SK-N-SH (cell line): ENCODE results near the gene CEP57L1. TPM values are rescaled to one million over a fixed set of nuclear protein-coding genes. Genes with fewer than 3 reads are reported as not detected.

Source experiments
- CTCF ChIA-PET: fragments of 300-600, 350-600 bp; formaldehyde crosslinking; extraction: SDS; loops from one replicate; lab custom pipeline; 2021; lab: Yijun Ruan, JAX
- POLR2A ChIA-PET: fragments of 350-600 bp; sonication (Branson Sonifier 250); formaldehyde crosslinking; extraction: SDS; loops from one replicate; lab custom pipeline; 2020; ENCODE audit warnings: antibody characterized with exemption, inconsistent platforms; lab: Yijun Ruan, JAX
- DNase-seq: peaks from one replicate; pipeline ENCODE4 v3.0.0; 2012
- H2AFZ ChIP-seq: fragments of 200-600 bp; sonication (generic); 2 replicates; pipeline ENCODE4 v1.8.1; 2016; ENCODE audit warnings: antibody characterized with exemption, mild to moderate bottlenecking, low read depth
- H3F3A ChIP-seq: fragments of 200-600 bp; sonication (generic); replicated peaks from 2 replicates; pipeline ENCODE3; 2016; ENCODE audit warnings: antibody characterized with exemption, mild to moderate bottlenecking; ENCODE audit not compliant: insufficient read depth
- H3K27ac ChIP-seq, 2 experiments: fragments of 200-500 bp in 1 of 2; fragments of 200-600 bp in 1 of 2; sonication (Bioruptor generic) in 1 of 2; sonication (generic), shearing (Covaris generic) in 1 of 2; 2 replicates each; pipeline versions ENCODE4 v1.5.1 to v1.6.1; 2014 to 2016; ENCODE audit warnings: low read depth in 2 of 2, inconsistent platforms in 1 of 2, low read length in 1 of 2, mild to moderate bottlenecking in 1 of 2, mixed read lengths in 1 of 2
- H3K27me3 ChIP-seq: fragments of 200-600 bp; sonication (generic), shearing (Covaris generic); 2 replicates; pipeline ENCODE4 v1.6.1; 2016; ENCODE audit warnings: mixed run types; ENCODE audit not compliant: insufficient read depth
- H3K36me3 ChIP-seq, 2 experiments: fragments of 200-500 bp in 1 of 2; fragments of 200-600 bp in 1 of 2; sonication (Bioruptor generic) in 1 of 2; sonication (generic) in 1 of 2; replicated peaks in 1 of 2; 2 replicates each; pipeline versions ENCODE3 to v1.5.1; 2014 to 2016; ENCODE audit warnings: low read length in 1 of 2, mild to moderate bottlenecking in 1 of 2; ENCODE audit not compliant: insufficient read depth in 2 of 2, control insufficient read depth in 1 of 2
- H3K4me1 ChIP-seq, 2 experiments: fragments of 200-500 bp in 1 of 2; fragments of 200-600 bp in 1 of 2; sonication (Bioruptor generic) in 1 of 2; sonication (generic), shearing (Covaris generic) in 1 of 2; 2 replicates each; pipeline versions ENCODE4 v1.5.1 to v1.6.1; 2014 to 2016; ENCODE audit warnings: low read depth in 1 of 2, low read length in 1 of 2, mixed run types in 1 of 2; ENCODE audit not compliant: insufficient read depth in 2 of 2, control insufficient read depth in 1 of 2
- H3K4me2 ChIP-seq: fragments of 200-600 bp; sonication (generic), shearing (Covaris generic); 2 replicates; pipeline ENCODE4 v1.6.1; 2017; ENCODE audit warnings: mixed run types
- H3K4me3 ChIP-seq, 2 experiments: fragments of 200-500 bp in 1 of 2; fragments of 200-600 bp in 1 of 2; sonication (Bioruptor generic) in 1 of 2; sonication (generic), shearing (Covaris generic) in 1 of 2; 2 replicates each; pipeline versions ENCODE4 v1.5.1 to v1.8.1; 2014 to 2016; ENCODE audit warnings: low read depth in 2 of 2, inconsistent platforms in 1 of 2, low read length in 1 of 2, mild to moderate bottlenecking in 1 of 2, mixed read lengths in 1 of 2, moderate library complexity in 1 of 2
- H3K79me2 ChIP-seq: fragments of 200-600 bp; sonication (generic); 2 replicates; pipeline ENCODE4 v1.8.1; 2017; ENCODE audit warnings: mild to moderate bottlenecking; ENCODE audit not compliant: insufficient read depth
- H3K9ac ChIP-seq: fragments of 200-600 bp; sonication (generic); 2 replicates; pipeline ENCODE4 v1.6.1; 2017; ENCODE audit warnings: mixed run types
- H3K9me2 ChIP-seq: fragments of 200-600 bp; sonication (generic); 2 replicates; pipeline ENCODE4 v1.6.1; 2017; ENCODE audit warnings: mixed run types
- H3K9me3 ChIP-seq: fragments of 200-600 bp; sonication (generic); 2 replicates; pipeline ENCODE4 v1.6.1; 2017; ENCODE audit warnings: mixed run types, mild to moderate bottlenecking, moderate library complexity
- H4K20me1 ChIP-seq: fragments of 200-600 bp; sonication (generic); 2 replicates; pipeline ENCODE4 v1.6.1; 2017; ENCODE audit warnings: mild to moderate bottlenecking, mixed run types; ENCODE audit not compliant: insufficient read depth
- FOXM1 ChIP-seq: IDR thresholded peaks from 2 replicates; pipeline ENCODE4 v1.4.0; 2012; ENCODE audit warnings: low read depth, mild to moderate bottlenecking
- MXI1 ChIP-seq: IDR thresholded peaks from 2 replicates; pipeline ENCODE4 v1.6.1; 2012; ENCODE audit warnings: mild to moderate bottlenecking, low read depth, low read length, improper control_type of control experiment
- NFIC ChIP-seq: IDR thresholded peaks from 2 replicates; pipeline ENCODE4 v1.4.0; 2012; ENCODE audit warnings: borderline replicate concordance
- RCOR1 ChIP-seq: fragments of 150-350 bp; IDR thresholded peaks from 2 replicates; pipeline ENCODE4 v1.6.1; 2017; ENCODE audit warnings: antibody characterized with exemption, low read length
- TAF1 ChIP-seq: IDR thresholded peaks from 2 replicates; pipeline ENCODE4 v1.6.1; 2012; ENCODE audit warnings: low read depth, mild to moderate bottlenecking, low read length, moderate library complexity, borderline replicate concordance
- TCF12 ChIP-seq: IDR thresholded peaks from 2 replicates; pipeline ENCODE4 v1.4.0; 2012
- WGBS: methylation state at CpG from one replicate; pipeline ENCODE4 v1.1.6; 2017; ENCODE audit warnings: low lambda C conversion rate; 5-methylcytosine and 5-hydroxymethylcytosine counted together
- polyA plus RNA-seq, 3 experiments: library from polyadenylated mRNA; depleted of rRNA; stranded (reverse); fragments of >200 nt; gene quantifications; 2 replicates each; pipeline ENCODE4 v1.2.3, GENCODE V29; 2012
- TF ChIP-seq, protein P1 (sequence below): IDR thresholded peaks from 2 replicates; pipeline ENCODE4; 2012
- TF ChIP-seq, protein P2 (sequence below): IDR thresholded peaks from 2 replicates; pipeline ENCODE4 v1.4.0; 2012; ENCODE audit warnings: low read depth
- TF ChIP-seq, protein P3 (sequence below): IDR thresholded peaks from 2 replicates; pipeline ENCODE4 v1.4.0; 2012; ENCODE audit warnings: low read depth, borderline replicate concordance
- TF ChIP-seq, protein P4 (sequence below): fragments of 150-350 bp; IDR thresholded peaks from 2 replicates; pipeline ENCODE4 v1.6.1; 2017; ENCODE audit warnings: antibody characterized with exemption, low read length, low read depth, borderline replicate concordance

Gene CEP57L1
- polyA plus RNA-seq, 1 of the 3 experiments (the other 2 are of a cell fraction), result 7.3 TPM

DNA sequence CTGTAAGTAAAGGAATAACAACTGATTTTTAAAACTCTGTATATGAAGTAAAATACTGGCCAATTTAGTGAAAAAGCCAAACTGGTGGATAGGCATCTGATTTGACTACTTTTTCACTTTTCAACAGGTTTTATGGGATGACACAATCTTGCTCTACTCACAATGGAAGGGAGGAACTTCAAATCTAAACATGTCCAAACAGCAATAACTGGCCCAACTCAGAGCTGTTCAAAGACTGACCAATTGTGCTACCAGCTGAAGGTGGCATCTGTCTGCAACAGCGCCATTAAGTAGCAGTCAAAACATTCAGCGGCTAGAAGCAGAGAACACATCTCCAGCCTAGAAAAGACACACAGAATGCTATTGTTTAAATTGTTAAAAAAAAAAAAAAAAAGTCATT, 45.3 kb upstream of the CEP57L1 start:
- H2AFZ ChIP-seq, result no peak overlapping the region
- H3K4me1 ChIP-seq, result peaks cover 3 to 8% of the 10 kb centered on the region in 2 experiments; a peak in 3 of 4 replicates
- H3K9me3 ChIP-seq, result no peaks in the 10 kb centered on the region
- peaks cover 3% of the 10 kb centered on the region for H3F3A ChIP-seq
- no peak for DNase-seq
- no peaks in the 10 kb centered on the region for H3K9me2 ChIP-seq
- H3K4me3 ChIP-seq, result no peak overlapping the region
- no peak overlapping the region for H3K4me2 ChIP-seq
- peaks cover 0 to 4% of the 10 kb centered on the region in 2 experiments for H3K36me3 ChIP-seq
- TF ChIP-seq FOXM1 (no peak), TAF1 (no peak), MXI1 (no peak), TCF12 (no peak), RCOR1 (no peak)
- TF ChIP-seq, protein P1, sequence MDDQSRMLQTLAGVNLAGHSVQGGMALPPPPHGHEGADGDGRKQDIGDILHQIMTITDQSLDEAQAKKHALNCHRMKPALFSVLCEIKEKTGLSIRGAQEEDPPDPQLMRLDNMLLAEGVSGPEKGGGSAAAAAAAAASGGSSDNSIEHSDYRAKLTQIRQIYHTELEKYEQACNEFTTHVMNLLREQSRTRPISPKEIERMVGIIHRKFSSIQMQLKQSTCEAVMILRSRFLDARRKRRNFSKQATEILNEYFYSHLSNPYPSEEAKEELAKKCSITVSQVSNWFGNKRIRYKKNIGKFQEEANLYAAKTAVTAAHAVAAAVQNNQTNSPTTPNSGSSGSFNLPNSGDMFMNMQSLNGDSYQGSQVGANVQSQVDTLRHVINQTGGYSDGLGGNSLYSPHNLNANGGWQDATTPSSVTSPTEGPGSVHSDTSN, result no peak
- ChIA-PET POLR2A (no interaction called here), CTCF (interaction anchor here (1.2 to 1.5 kb wide), 4 partner anchors 10 to 157 kb away, joined by 3 to 4 read pairs (median 3); no protein-coding TSS in a partner anchor)
- no peaks in the 10 kb centered on the region for H4K20me1 ChIP-seq
- H3K27ac ChIP-seq, result no peak overlapping the region
- no peak overlapping the region for H3K9ac ChIP-seq
- 91% methylated on average over 2 of the region's 2 CpGs for WGBS
- no peaks in the 10 kb centered on the region for H3K79me2 ChIP-seq
- H3K27me3 ChIP-seq, result no peaks in the 10 kb centered on the region

DNA sequence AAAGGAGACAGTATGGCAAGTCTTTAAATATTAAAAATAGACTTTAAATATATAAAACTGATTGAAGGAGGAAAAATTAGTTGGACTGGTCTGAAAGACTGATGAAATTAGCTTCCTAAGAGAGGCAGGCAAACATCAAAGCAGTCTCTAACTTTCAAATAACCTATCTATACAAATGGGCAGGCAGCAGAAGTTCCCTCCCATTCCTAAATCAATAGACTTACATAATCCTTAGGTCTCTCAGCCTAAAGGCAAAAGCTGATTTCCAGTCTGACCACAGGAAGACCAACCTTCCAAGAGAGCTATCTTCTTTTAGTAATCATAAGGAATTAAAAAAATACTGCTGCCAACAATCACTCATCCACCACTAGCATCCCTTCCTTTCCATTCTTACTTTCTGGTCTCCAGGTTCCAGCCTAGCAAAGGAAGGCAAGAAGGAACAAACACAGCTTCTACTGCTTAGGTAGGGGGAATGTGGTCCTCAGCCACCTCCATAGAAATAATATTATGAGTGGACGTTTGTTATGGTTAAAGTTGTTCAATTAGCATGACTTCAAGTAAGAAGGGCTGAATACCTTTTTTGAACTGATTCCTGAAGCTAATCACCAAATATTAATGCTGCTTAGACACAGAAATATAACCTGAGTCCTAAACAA, 44.7 kb upstream of the CEP57L1 start:
- WGBS, result 87% methylated on average over 1 of the region's 1 CpG
- CTCF ChIA-PET, result interaction anchor here (1.2 to 1.3 kb wide), 2 partner anchors 21 to 157 kb away, joined by 3 read pairs; no protein-coding TSS in a partner anchor
- peaks cover 3 to 8% of the 10 kb centered on the region in 2 experiments; a peak in 3 of 4 replicates for H3K4me1 ChIP-seq
- H3K9me3 ChIP-seq, result no peaks in the 10 kb centered on the region
- POLR2A ChIA-PET, result no interaction called here
- no peak overlapping the region for H3K9ac ChIP-seq
- no peak overlapping the region for H3K4me2 ChIP-seq
- H3K36me3 ChIP-seq, result peaks cover 0 to 4% of the 10 kb centered on the region in 2 experiments
- no peaks in the 10 kb centered on the region for H4K20me1 ChIP-seq
- no peaks in the 10 kb centered on the region for H3K9me2 ChIP-seq
- H3K27ac ChIP-seq, result no peak overlapping the region
- TF ChIP-seq, protein P2, sequence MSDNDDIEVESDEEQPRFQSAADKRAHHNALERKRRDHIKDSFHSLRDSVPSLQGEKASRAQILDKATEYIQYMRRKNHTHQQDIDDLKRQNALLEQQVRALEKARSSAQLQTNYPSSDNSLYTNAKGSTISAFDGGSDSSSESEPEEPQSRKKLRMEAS, result no peak
- TF ChIP-seq, protein P3, sequence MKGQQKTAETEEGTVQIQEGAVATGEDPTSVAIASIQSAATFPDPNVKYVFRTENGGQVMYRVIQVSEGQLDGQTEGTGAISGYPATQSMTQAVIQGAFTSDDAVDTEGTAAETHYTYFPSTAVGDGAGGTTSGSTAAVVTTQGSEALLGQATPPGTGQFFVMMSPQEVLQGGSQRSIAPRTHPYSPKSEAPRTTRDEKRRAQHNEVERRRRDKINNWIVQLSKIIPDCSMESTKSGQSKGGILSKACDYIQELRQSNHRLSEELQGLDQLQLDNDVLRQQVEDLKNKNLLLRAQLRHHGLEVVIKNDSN, result no peak
- TF ChIP-seq, protein P4, sequence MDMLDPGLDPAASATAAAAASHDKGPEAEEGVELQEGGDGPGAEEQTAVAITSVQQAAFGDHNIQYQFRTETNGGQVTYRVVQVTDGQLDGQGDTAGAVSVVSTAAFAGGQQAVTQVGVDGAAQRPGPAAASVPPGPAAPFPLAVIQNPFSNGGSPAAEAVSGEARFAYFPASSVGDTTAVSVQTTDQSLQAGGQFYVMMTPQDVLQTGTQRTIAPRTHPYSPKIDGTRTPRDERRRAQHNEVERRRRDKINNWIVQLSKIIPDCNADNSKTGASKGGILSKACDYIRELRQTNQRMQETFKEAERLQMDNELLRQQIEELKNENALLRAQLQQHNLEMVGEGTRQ, result no peak
- TF ChIP-seq TCF12, result no peak
- no peak for TF ChIP-seq NFIC
- no peak for DNase-seq
- no peaks in the 10 kb centered on the region for H3K79me2 ChIP-seq
- H3F3A ChIP-seq, result peaks cover 3% of the 10 kb centered on the region
- no peak overlapping the region for H2AFZ ChIP-seq
- H3K27me3 ChIP-seq, result no peaks in the 10 kb centered on the region
- H3K4me3 ChIP-seq, result no peak overlapping the region
